ENCODE data around the gene UNC5CL. TPM values are rescaled to one million over a fixed set of nuclear protein-coding genes. Genes with fewer than 3 reads are reported as not detected.

The UNC5CL gene
- total RNA-seq, 1 experiment from 2014 or later: 0.41 TPM

DNA sequence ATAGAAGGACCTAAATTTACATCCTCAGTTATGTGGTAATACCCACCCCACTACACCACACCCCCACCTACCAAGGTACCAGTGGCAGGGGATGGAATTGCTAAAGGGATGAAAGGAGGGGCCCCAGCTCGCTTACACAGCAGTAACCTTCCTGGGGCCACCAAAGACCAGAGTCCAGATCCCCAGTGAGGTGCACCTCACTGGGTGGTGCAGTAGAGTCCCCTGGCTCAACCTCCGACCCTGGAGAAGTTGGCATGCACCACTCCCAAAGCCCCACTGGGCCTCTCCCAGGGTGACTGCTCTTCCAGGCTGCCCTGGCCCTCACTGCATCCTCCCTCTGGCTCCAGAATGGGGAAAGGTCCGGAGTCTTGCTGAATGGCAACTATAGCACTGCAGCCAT is 816 bp downstream of the UNC5CL start:
- ChIA-PET POLR2A (ENCODE audit: low non-redundant PET) (no interaction called here), CTCF (no interaction called here)
- Histone ChIP-seq H3K36me3 (ENCODE audit: insufficient read depth, low read length, poor library complexity, severe bottlenecking) (no peaks in the 10 kb centered on the region), H3K27ac (ENCODE audit: low read depth, low read length, poor library complexity, severe bottlenecking) (no peak overlapping the region), H3K27me3 (replicated peaks; ENCODE audit: insufficient read depth, low read depth, low read length, poor library complexity) (no peaks in the 10 kb centered on the region), H3K9me3 (ENCODE audit: low read depth, low read length, poor library complexity, severe bottlenecking) (no peaks in the 10 kb centered on the region), H3K4me3 (ENCODE audit: low read depth, low read length, poor library complexity, severe bottlenecking) (no peak overlapping the region), H3K4me1 (ENCODE audit: insufficient read depth, low read length, poor library complexity, severe bottlenecking) (no peaks in the 10 kb centered on the region)
- intact Hi-C loops (cut with micrococcal nuclease; ENCODE audit: unreplicated experiment): loop anchor here (5.0 kb wide), 1 partner anchor 1056 kb away; no protein-coding TSS in a partner anchor
- BruUV-seq (replicated peaks): no TSS peak
- no peak for TF ChIP-seq EZH2 (IDR thresholded peaks at IDR 0.05; ENCODE audit: borderline replicate concordance, low read depth, low read length, poor library complexity, severe bottlenecking)
- TF ChIP-seq, protein P1, sequence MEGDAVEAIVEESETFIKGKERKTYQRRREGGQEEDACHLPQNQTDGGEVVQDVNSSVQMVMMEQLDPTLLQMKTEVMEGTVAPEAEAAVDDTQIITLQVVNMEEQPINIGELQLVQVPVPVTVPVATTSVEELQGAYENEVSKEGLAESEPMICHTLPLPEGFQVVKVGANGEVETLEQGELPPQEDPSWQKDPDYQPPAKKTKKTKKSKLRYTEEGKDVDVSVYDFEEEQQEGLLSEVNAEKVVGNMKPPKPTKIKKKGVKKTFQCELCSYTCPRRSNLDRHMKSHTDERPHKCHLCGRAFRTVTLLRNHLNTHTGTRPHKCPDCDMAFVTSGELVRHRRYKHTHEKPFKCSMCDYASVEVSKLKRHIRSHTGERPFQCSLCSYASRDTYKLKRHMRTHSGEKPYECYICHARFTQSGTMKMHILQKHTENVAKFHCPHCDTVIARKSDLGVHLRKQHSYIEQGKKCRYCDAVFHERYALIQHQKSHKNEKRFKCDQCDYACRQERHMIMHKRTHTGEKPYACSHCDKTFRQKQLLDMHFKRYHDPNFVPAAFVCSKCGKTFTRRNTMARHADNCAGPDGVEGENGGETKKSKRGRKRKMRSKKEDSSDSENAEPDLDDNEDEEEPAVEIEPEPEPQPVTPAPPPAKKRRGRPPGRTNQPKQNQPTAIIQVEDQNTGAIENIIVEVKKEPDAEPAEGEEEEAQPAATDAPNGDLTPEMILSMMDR (conservative IDR thresholded peaks at IDR 0.05; ENCODE audit: low read depth, low read length): no peak
- no peak for DNase-seq (ENCODE audit: low spot score)

DNA sequence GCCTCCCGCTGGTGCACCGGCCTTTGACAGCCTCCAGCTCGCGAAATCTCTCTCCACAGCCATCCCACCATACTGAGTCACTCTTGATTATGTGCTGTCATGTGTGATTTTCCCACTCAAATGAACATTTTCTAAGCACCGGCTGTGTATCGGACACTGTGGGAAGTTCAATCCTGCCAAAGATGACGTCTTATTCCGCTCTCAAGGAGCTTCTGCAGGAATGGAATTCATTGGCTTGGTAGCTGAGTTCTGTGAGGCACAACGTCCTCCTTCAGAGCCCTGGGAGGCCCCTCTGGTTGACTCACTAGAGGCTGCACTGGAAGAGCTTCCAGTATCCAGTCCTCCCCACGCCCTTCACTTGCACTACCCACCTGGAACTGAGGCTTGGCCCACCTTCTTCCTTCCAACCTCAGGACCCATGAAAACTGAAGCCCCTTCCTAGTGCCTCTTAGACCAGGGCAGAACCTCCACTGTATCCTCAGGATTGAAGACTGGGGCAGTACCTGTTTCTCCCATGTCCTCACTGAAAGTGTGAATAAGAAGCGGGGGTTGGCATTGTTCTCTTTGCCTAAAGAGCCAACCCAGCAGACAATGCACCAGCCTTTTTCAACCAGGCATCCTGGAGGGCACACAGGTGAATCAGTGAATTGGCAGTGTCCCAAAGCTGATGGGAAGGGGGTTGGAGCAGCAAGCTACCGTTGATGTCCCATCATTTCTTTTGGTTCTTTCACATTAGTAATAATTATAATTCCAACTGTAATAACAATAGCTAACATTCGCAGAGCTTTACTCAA is 1.7 kb downstream of the UNC5CL start:
- no TSS peak for BruUV-seq (replicated peaks)
- no peak for DNase-seq (ENCODE audit: low spot score)
- Histone ChIP-seq H3K36me3 (ENCODE audit: insufficient read depth, low read length, poor library complexity, severe bottlenecking) (no peaks in the 10 kb centered on the region), H3K4me3 (ENCODE audit: low read depth, low read length, poor library complexity, severe bottlenecking) (no peak overlapping the region), H3K27ac (ENCODE audit: low read depth, low read length, poor library complexity, severe bottlenecking) (no peak overlapping the region), H3K4me1 (ENCODE audit: insufficient read depth, low read length, poor library complexity, severe bottlenecking) (no peaks in the 10 kb centered on the region), H3K9me3 (ENCODE audit: low read depth, low read length, poor library complexity, severe bottlenecking) (no peaks in the 10 kb centered on the region), H3K27me3 (replicated peaks; ENCODE audit: insufficient read depth, low read depth, low read length, poor library complexity) (no peaks in the 10 kb centered on the region)
- intact Hi-C loops (cut with micrococcal nuclease; ENCODE audit: unreplicated experiment): loop anchor here (5.0 kb wide), 1 partner anchor 1055 kb away; no protein-coding TSS in a partner anchor
- ChIA-PET POLR2A (ENCODE audit: low non-redundant PET) (no interaction called here), CTCF (interaction anchor here (0.6 kb wide), 1 partner anchor 1060 kb away, joined by 3 read pairs; no protein-coding TSS in a partner anchor)
- TF ChIP-seq, protein P1 (conservative IDR thresholded peaks at IDR 0.05; ENCODE audit: low read depth, low read length): no peak
- TF ChIP-seq EZH2 (IDR thresholded peaks at IDR 0.05; ENCODE audit: borderline replicate concordance, low read depth, low read length, poor library complexity, severe bottlenecking): no peak

DNA sequence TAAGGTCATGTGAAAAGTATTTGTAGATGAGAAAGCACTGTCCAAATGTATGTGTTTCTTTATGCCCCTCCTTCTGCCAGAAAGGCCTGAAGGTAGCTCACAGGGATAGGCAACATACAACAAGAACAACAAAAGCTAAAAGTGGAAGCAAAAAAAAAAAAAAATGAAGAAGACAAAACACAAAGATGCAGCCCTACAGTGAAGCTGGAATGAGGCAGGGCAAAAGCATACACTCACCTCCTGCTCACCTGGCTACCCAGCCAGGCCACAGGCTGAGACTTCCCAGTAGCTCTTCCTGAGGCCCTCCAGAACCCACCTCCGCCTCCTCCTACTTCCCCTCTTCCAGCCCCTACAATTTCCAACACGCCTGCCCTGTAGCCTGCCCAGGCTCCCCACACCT is 2.4 kb downstream of the UNC5CL start:
- Histone ChIP-seq H3K9me3 (ENCODE audit: low read depth, low read length, poor library complexity, severe bottlenecking) (no peaks in the 10 kb centered on the region), H3K27me3 (replicated peaks; ENCODE audit: insufficient read depth, low read depth, low read length, poor library complexity) (no peaks in the 10 kb centered on the region), H3K27ac (ENCODE audit: low read depth, low read length, poor library complexity, severe bottlenecking) (no peak overlapping the region), H3K36me3 (ENCODE audit: insufficient read depth, low read length, poor library complexity, severe bottlenecking) (no peaks in the 10 kb centered on the region), H3K4me1 (ENCODE audit: insufficient read depth, low read length, poor library complexity, severe bottlenecking) (no peaks in the 10 kb centered on the region), H3K4me3 (ENCODE audit: low read depth, low read length, poor library complexity, severe bottlenecking) (no peak overlapping the region)
- CTCF ChIA-PET: interaction anchor here (0.6 kb wide), 1 partner anchor 1060 kb away, joined by 3 read pairs; no protein-coding TSS in a partner anchor
- BruUV-seq (replicated peaks): no TSS peak
- TF ChIP-seq, protein P1 (conservative IDR thresholded peaks at IDR 0.05; ENCODE audit: low read depth, low read length): no peak
- no peak for TF ChIP-seq EZH2 (IDR thresholded peaks at IDR 0.05; ENCODE audit: borderline replicate concordance, low read depth, low read length, poor library complexity, severe bottlenecking)
- DNase-seq (ENCODE audit: low spot score): no peak
- POLR2A ChIA-PET (ENCODE audit: low non-redundant PET): no interaction called here
- intact Hi-C loops (cut with micrococcal nuclease; ENCODE audit: unreplicated experiment): loop anchor here (5.0 kb wide), 1 partner anchor 1054 kb away; no protein-coding TSS in a partner anchor
